Cardiac fibroblast (primary cell): ENCODE data around the gene PLXNA4.

Source experiments
- DNase-seq, 2 donors: peaks; one replicate each; pipeline versions ENCODE4 v3.0.0 to v3.0.0-alpha.2; 2010; ENCODE audit warnings: low read depth in 2 of 2
- H3K4me3 ChIP-seq, 2 donors: replicated peaks in 1 of 2; 1 replicate in 1 of 2; 2 replicates in 1 of 2; pipeline ENCODE4 v1.5.1; 2011; ENCODE audit warnings: low read depth in 2 of 2, low read length in 2 of 2, mild to moderate bottlenecking in 2 of 2, moderate library complexity in 1 of 2
- TF ChIP-seq, protein P1 (sequence below): IDR thresholded peaks from one replicate; pipeline ENCODE4 v1.5.1; 2011; ENCODE audit warnings: low read depth, mild to moderate bottlenecking, low read length, inconsistent platforms

Gene PLXNA4

DNA sequence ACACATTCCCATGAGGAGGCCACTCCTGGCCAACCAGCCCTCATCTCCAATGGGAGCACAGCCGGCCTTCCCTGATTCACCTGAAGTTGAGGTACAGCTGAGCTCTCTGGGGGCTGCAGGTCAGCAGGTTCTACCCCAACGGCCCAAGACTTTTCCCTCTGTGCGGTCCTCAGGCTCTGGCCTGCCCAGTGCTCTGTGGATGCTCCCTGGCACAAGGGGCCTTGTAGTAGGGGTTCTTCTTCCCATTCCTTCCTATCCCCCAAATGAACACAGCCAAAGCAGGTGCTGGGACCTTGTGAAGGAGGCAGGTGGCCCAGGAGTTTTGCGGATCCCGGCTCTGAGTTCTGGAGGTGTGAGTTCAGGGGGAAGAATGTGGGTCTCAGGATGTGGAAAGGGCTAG, 72.2 kb downstream of the PLXNA4 start:
- no peak overlapping the region for H3K4me3 ChIP-seq
- TF ChIP-seq, protein P1, sequence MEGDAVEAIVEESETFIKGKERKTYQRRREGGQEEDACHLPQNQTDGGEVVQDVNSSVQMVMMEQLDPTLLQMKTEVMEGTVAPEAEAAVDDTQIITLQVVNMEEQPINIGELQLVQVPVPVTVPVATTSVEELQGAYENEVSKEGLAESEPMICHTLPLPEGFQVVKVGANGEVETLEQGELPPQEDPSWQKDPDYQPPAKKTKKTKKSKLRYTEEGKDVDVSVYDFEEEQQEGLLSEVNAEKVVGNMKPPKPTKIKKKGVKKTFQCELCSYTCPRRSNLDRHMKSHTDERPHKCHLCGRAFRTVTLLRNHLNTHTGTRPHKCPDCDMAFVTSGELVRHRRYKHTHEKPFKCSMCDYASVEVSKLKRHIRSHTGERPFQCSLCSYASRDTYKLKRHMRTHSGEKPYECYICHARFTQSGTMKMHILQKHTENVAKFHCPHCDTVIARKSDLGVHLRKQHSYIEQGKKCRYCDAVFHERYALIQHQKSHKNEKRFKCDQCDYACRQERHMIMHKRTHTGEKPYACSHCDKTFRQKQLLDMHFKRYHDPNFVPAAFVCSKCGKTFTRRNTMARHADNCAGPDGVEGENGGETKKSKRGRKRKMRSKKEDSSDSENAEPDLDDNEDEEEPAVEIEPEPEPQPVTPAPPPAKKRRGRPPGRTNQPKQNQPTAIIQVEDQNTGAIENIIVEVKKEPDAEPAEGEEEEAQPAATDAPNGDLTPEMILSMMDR = no peak
- no peak for DNase-seq

DNA sequence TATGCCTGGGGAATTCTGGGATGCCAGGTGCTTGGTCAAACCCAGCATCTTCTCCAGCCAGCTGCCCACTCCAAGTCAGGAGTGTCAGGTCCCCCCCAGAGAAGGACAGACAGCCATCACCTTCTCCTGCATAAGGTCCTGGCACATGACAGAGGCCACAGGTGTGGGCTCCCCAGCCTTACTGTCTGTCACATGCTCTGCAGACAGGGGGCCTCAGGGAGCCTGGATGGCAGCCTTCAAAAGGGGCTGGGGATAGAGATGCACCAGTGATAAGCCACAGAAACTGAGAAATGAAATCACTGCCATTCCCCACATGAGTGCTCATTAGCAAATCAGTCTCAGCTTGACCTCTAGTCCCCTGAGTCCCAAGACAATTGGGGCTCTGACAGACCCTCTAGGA, 72.9 kb downstream of the PLXNA4 start:
- TF ChIP-seq, protein P1 = no peak
- H3K4me3 ChIP-seq = no peak overlapping the region
- DNase-seq = no peak

GRCh38 chr7:132501956-132502355, 74.3 kb downstream of the PLXNA4 start:
- TF ChIP-seq, protein P1 = no peak
- H3K4me3 ChIP-seq = no peak overlapping the region
- DNase-seq = no peak

GRCh38 chr7:132500727-132501440, 75.4 kb downstream of the PLXNA4 start:
- DNase-seq = peak; percentile 51 to 91
- TF ChIP-seq, protein P1 = peak; percentile 52
- H3K4me3 ChIP-seq = no peak overlapping the region

DNA sequence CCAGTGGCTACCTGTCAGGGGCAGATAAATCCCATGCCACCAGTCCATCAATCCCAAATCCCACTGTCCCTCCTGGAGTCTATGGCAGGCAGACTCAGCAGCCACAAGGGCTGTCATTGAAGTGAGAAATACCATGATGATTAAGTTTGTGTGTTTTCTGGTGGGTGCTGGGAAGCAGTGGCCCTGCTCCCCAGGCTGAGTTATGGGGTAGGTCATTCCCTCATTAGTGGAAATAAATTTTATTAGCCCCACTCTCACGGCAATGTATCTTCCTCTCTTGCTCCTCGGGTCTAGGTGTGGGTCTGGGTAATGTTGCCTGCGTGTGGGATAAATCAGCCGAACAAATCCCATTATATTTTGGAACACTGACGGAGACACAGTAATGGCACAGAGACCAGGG, 76.8 kb downstream of the PLXNA4 start:
- DNase-seq = no peak
- TF ChIP-seq, protein P1 = no peak
- no peak overlapping the region for H3K4me3 ChIP-seq

DNA sequence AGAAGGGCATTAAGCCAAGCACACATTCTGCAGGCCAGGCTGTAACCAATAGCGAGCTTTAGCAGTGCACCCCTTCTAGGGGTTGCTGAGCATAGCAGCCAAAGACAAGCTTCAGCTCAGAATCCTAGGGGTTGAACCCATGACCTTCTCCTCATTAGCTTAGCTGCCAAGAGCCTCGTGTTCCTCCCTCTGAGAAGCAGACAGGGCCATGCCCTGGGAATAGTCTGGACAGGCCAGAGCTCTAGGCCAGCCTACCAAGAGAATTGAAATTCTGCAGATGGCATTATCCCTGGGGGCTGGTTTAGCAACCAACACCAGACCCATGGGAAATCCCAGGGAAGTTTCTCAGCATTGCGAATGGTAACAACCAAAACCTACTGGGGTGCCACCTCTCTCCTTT, 77.2 kb downstream of the PLXNA4 start:
- no peak for DNase-seq
- TF ChIP-seq, protein P1 = no peak
- no peak overlapping the region for H3K4me3 ChIP-seq

GRCh38 chr7:132498319-132498718, 78.0 kb downstream of the PLXNA4 start:
- no peak overlapping the region for H3K4me3 ChIP-seq
- TF ChIP-seq, protein P1 = no peak
- DNase-seq = no peak
